Jurkat, Clone E6-1 (cell line): ENCODE data around the gene SLC9A3.
A peak's percentile ranks its signal among the peaks of the same experiment; 100 is the strongest.

Experiments
- DNase-seq: peaks from one replicate; pipeline ENCODE4 v3.0.0-alpha.2; 2011; ENCODE audit warnings: low read depth, low spot score
- H3K4me3 ChIP-seq: 2 replicates; pipeline ENCODE4 v1.5.1; 2011; ENCODE audit warnings: mild to moderate bottlenecking, low read length, control low read depth, moderate library complexity

Gene SLC9A3

GRCh38 chr5:441996-442334, 82.3 kb downstream of the SLC9A3 start:
- DNase-seq = no peak
- H3K4me3 ChIP-seq = peak overlapping the region; percentile 96

GRCh38 chr5:440401-441201, 83.6 kb downstream of the SLC9A3 start:
- no peak for DNase-seq
- no peak overlapping the region for H3K4me3 ChIP-seq

DNA sequence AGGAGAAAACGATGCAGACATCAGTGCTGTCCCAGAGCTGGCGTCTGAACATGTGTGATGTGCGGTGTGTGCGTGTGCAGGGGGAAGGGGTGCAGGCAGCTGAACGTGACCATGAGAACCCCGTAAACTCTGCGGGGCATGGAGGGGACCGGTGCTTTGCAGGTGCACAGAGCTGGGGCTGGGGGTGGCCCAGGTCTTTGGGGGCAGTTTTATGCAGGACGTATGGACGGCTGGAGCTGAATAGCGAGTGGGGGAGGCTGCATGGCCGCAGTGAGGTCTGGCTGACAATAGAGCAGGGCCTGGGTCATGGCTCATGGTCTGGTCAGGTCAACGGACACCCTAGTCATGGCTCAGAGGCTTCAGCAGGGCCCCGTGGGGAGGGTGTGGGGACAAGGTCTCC, 84.6 kb downstream of the SLC9A3 start:
- no peak overlapping the region for H3K4me3 ChIP-seq
- DNase-seq = no peak

- H3K4me3 ChIP-seq = no peak overlapping the region
- no peak for DNase-seq
Measured at GRCh38 chr5:439181-439580, 85.1 kb downstream of the SLC9A3 start.

- DNase-seq = no peak
- H3K4me3 ChIP-seq = no peak overlapping the region
Measured at GRCh38 chr5:438481-438981, 85.7 kb downstream of the SLC9A3 start.

DNA sequence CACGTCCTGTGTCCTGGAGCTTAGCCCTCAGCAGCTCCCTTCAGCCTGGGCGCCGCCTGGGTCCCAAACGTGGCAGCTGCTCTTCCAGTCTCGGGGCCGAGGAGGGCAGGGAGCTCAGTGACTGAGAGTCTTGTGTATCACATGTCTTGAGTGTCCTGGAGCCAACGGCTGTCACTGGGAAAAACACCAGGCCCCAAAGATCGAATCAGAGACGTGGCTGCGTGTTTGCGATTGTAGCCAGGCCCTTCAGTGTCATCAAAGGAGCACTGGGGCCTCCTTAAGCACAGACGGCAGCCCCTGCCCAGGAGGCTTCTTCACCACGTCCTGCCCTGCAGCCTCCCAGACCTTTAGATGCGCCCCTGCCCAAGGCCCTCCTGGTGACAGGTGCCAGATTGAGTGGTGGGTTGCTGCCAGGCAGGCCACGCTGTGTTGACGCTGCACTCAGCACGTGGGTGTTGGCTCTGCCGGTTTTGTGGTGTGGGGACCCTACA, 86.9 kb downstream of the SLC9A3 start:
- no peak overlapping the region for H3K4me3 ChIP-seq
- no peak for DNase-seq

DNA sequence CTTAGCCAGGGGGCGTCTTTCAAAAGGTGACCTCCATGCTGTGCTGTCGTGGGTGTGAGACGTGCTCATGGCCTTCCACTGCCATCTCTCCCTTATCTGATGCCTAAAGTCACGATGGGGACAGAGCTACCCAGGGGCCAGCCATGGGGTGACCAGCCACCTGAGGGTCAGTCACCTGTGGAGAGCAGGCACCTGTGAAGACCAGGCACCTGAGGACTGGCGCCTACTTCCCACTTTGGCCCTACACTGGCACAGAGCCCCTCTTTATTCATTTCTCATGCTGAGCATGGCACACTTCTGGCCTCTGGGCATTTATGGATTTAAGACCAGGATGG, 87.6 kb downstream of the SLC9A3 start:
- DNase-seq = no peak
- no peak overlapping the region for H3K4me3 ChIP-seq

DNA sequence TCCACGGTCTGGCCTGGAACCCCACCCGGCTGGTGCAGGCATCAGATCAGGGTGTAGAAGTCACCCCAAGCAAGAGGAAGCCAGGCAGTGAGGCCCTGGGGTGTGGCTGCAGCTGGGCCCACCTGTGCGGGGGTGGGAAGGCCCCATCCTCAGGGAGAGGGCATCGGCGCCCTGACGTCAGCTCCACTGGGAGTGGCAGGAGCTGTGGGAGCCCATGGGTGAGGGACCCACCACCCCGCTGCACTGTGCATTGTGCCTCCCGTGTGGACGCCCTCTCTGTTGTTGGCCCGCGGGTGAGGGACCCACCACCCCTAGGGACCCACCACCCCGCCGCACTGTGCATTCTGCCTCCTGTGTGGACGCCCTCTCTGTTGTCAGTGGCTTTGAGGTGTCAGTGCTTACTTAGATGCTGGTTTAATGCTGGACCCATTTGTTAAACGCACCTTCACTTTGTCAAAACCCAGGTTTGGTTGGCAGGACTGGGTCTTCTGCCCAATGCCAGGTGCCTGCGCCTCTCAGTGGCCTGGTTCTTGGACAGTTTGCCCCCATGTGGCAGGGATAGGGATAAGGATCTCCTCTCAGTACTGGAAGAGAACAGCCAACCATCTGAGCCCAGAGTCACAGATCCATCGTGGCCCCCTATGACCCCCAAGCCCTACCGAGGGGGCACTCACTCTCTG, 88.1 kb downstream of the SLC9A3 start:
- H3K4me3 ChIP-seq = no peak overlapping the region
- DNase-seq = no peak

DNA sequence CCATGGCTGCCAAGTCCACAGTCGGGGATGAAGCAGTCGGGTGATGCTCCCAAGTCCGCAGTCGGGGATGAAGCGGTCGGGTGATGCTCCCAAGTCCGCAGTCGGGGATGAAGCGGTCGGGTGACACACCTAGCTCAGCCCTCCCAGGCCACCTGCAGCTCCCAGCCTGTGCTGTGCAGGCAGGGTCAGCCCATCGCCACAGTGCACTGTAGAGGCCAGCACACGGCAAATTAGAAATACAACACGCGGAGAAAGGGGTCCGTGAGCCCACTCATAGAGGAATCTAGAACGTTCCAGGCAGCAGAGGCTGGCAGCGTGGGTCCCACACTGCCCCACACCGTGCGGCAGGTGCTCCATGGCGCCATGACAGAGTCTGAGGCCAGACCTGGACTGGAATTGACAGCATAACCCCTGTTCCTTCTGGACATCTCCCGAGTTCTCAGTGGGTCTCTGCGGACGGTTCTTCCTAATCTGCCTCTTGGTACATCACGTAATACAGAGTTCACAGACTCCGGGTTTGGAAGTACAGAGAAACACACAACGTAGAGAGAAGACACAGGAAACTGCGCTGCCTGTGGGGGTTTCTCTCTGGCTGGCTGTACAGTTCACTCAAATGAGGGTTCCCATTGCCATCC, 89.0 kb downstream of the SLC9A3 start:
- no peak overlapping the region for H3K4me3 ChIP-seq
- no peak for DNase-seq

- no peak for DNase-seq
- H3K4me3 ChIP-seq = no peak overlapping the region
Measured at GRCh38 chr5:434443-435146, 89.7 kb downstream of the SLC9A3 start.

DNA sequence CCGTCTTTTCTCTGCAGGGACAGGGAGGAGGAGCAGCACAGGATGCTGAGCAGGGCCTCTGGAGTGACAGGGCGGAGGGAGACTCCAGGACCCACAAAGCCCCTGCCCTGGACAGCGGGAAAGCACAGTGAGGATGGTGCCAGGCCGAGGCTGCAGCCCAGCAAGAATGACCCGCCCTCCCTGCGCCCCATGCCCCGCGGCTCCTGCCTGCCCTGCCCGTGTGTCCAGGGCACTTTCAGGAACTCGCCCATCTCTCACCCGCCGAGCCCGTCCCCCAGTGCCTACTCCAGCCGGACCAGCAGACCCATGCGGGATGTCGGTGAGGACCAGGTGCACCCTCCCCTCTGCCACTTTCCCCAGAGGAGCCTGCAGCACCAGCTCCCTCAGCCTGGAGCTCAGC, 90.4 kb downstream of the SLC9A3 start:
- no peak for DNase-seq
- no peak overlapping the region for H3K4me3 ChIP-seq

- H3K4me3 ChIP-seq = no peak overlapping the region
- no peak for DNase-seq
Measured at GRCh38 chr5:432928-433791, 91.1 kb downstream of the SLC9A3 start.

DNA sequence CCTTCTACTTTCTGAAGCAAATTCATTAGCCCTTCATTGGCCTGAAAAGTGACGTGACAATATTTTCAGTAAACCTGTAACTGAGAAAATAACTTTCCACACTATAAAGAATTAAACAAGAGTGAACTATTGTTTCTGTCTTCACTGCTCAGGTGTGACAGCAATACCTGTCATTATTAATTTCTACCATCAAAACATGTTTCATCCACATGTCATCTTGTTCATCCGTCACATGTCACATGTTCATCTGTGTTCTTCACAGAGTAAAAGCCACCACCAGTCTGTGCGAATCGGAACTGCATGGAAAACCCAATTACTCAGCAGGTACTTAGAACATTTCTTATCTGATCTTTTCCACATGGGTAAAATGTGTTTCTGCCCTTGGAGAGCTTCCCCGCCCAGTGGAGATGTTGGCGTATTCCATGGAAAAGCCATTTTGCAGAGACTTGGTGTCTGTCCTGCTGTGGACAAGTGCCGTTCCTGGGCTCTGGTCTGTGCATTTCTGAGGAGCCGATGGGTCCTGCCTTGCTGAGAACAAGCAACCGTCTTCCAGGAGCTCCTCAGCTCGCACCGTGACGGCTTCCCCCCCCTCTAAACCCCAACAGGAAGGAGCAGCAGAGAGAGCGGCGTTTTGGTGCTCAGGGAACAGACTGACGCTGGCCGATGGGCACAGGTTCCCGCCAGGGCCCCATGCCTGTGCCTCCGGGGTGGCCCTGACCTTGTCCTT, 91.9 kb downstream of the SLC9A3 start:
- DNase-seq = no peak
- no peak overlapping the region for H3K4me3 ChIP-seq

DNA sequence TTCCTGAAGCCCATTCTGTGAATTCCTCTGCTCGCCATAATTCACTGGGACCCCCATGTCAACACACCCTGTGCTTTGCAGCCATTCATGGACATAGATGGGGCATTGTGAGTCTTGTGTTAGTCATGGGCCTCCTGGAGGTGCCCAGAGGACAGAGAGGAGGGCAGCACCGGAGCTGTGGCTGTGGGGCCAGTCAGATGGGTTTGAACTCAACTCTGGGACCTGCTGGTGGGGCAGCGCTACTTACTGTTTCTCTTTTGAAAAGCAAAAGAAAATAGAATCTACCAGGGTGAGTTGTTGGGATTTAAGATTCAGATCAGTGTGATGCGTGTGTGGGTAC, 92.6 kb downstream of the SLC9A3 start:
- DNase-seq = no peak

GRCh38 chr5:431001-431710, 93.1 kb downstream of the SLC9A3 start:
- DNase-seq = no peak
- no peak overlapping the region for H3K4me3 ChIP-seq

More for the DNA sequence above, 92.6 kb downstream of the SLC9A3 start:
- H3K4me3 ChIP-seq = no peak overlapping the region

- H3K4me3 ChIP-seq = no peak overlapping the region
- no peak for DNase-seq
Measured at GRCh38 chr5:430214-430925, 93.9 kb downstream of the SLC9A3 start.
